ENCODE measurements around the gene DCK. TPM values are rescaled to one million over a fixed set of nuclear protein-coding genes. Genes with fewer than 3 reads are reported as not detected.
"Not testable (repeated sequence)": the region's sequence is repeated elsewhere in the genome, so short reads cannot be mapped to it uniquely, and the experiment has no call there.

DCK gene
- total RNA-seq, 1 donor from 2014 or later = 24.5 TPM

- Histone ChIP-seq H3K4me1 (no peaks in the 10 kb centered on the region), H3K9me3 (no peaks in the 10 kb centered on the region), H3K36me3 (no peaks in the 10 kb centered on the region), H3K4me3 (no peak overlapping the region), H3K27ac (no peak overlapping the region), H3K27me3 (no peaks in the 10 kb centered on the region)
- peak in 1 of 3 experiments; percentile 14 for TF ChIP-seq CTCF (IDR thresholded peaks at IDR 0.05)
- intact Hi-C loops (cut with DNase I) = no loop called here
- DNase-seq (ENCODE audit: low spot score in 2 of 2) = no peak
Observed at GRCh38 chr4:71050809-71051208, 57.4 kb downstream of the DCK start.

GRCh38 chr4:71052034-71052433 is 58.6 kb downstream of the DCK start:
- H3K4me1 ChIP-seq = no peaks in the 10 kb centered on the region
- no peak overlapping the region for H3K4me3 ChIP-seq
- no peaks in the 10 kb centered on the region for H3K36me3 ChIP-seq
- DNase-seq (ENCODE audit: low spot score in 2 of 2) = no peak
- H3K27me3 ChIP-seq = no peaks in the 10 kb centered on the region
- no peak for TF ChIP-seq CTCF (IDR thresholded peaks at IDR 0.05)
- intact Hi-C loops (cut with DNase I) = no loop called here
- no peak overlapping the region for H3K27ac ChIP-seq
- no peaks in the 10 kb centered on the region for H3K9me3 ChIP-seq

GRCh38 chr4:71052716-71053115 is 59.3 kb downstream of the DCK start:
- Histone ChIP-seq H3K9me3 (no peaks in the 10 kb centered on the region), H3K36me3 (no peaks in the 10 kb centered on the region)
- intact Hi-C loops (cut with DNase I) = no loop called here

GRCh38 chr4:71053613-71054012 is 60.2 kb downstream of the DCK start:
- intact Hi-C loops (cut with DNase I) = not testable (repeated sequence)

More at GRCh38 chr4:71052716-71053115, 59.3 kb downstream of the DCK start:
- no peaks in the 10 kb centered on the region for H3K4me1 ChIP-seq
- no peak overlapping the region for H3K27ac ChIP-seq
- H3K27me3 ChIP-seq = no peaks in the 10 kb centered on the region
- no peak for DNase-seq (ENCODE audit: low spot score in 2 of 2)
- no peak overlapping the region for H3K4me3 ChIP-seq
- no peak for TF ChIP-seq CTCF (IDR thresholded peaks at IDR 0.05)

GRCh38 chr4:71059573-71059972 is 66.1 kb downstream of the DCK start:
- H3K9me3 ChIP-seq; H3K36me3 ChIP-seq; H3K4me1 ChIP-seq; DNase-seq (ENCODE audit: low spot score in 2 of 2); H3K27ac ChIP-seq; H3K27me3 ChIP-seq; H3K4me3 ChIP-seq; intact Hi-C loops (cut with DNase I): not testable (repeated sequence)

More at GRCh38 chr4:71053613-71054012, 60.2 kb downstream of the DCK start:
- not testable (repeated sequence) for DNase-seq (ENCODE audit: low spot score in 2 of 2); H3K9me3 ChIP-seq; H3K27ac ChIP-seq; H3K4me3 ChIP-seq; H3K4me1 ChIP-seq; H3K36me3 ChIP-seq; H3K27me3 ChIP-seq

- H3K27me3 ChIP-seq = no peaks in the 10 kb centered on the region
- H3K9me3 ChIP-seq = no peaks in the 10 kb centered on the region
- no peak overlapping the region for H3K27ac ChIP-seq
- no peak for TF ChIP-seq CTCF (IDR thresholded peaks at IDR 0.05)
- no peak for DNase-seq (ENCODE audit: low spot score in 2 of 2)
- no peaks in the 10 kb centered on the region for H3K36me3 ChIP-seq
- intact Hi-C loops (cut with DNase I) = no loop called here
- no peaks in the 10 kb centered on the region for H3K4me1 ChIP-seq
- no peak overlapping the region for H3K4me3 ChIP-seq
Observed at GRCh38 chr4:71062436-71062835, 69.0 kb downstream of the DCK start.

GRCh38 chr4:71063711-71064110 is 70.3 kb downstream of the DCK start:
- Histone ChIP-seq H3K9me3 (no peaks in the 10 kb centered on the region), H3K4me1 (no peaks in the 10 kb centered on the region), H3K27me3 (no peaks in the 10 kb centered on the region), H3K4me3 (no peak overlapping the region), H3K36me3 (no peaks in the 10 kb centered on the region), H3K27ac (no peak overlapping the region)
- DNase-seq (ENCODE audit: low spot score in 2 of 2) = no peak
- TF ChIP-seq CTCF (IDR thresholded peaks at IDR 0.05) = no peak
- intact Hi-C loops (cut with DNase I) = no loop called here
